Left renal pelvis (tissue), 4 donors: ENCODE data around the gene NKX1-2. TPM values are rescaled to one million over a fixed set of nuclear protein-coding genes. Genes with fewer than 3 reads are reported as not detected.

Experiments
- DNase-seq, 4 donors: peaks; one replicate each; pipeline ENCODE4 v3.0.0-alpha.2; 2013; ENCODE audit warnings: low read depth in 4 of 4, low spot score in 3 of 4
- polyA plus RNA-seq, 4 donors: library from polyadenylated mRNA; unstranded; fragments of 120-200 nt; gene quantifications; one replicate each; pipeline ENCODE4 v1.2.1, GENCODE V29; 2013; ENCODE audit not compliant: insufficient read length in 4 of 4

The NKX1-2 gene
- polyA plus RNA-seq: not detected

- DNase-seq: no peak
These were observed at the start of gene NKX1-2 for GRCh38 chr10:124450012-124450782. Gene NKX1-2 (minus strand): TSS chr10:124450035. CDS start chr10:124449943, 92 bp downstream.

- DNase-seq: peak in 3 of 4 donors; percentile 24 to 69 (median 41)
These were observed 48.2 kb upstream of the NKX1-2 start for GRCh38 chr10:124498056-124498455.

GRCh38 chr10:124497196-124497881, 47.5 kb upstream of the NKX1-2 start:
- no peak for DNase-seq

GRCh38 chr10:124496620-124497019, 46.8 kb upstream of the NKX1-2 start:
- DNase-seq: no peak

- no peak for DNase-seq
These were observed 46.3 kb upstream of the NKX1-2 start for GRCh38 chr10:124496150-124496549.

- no peak for DNase-seq
These were observed 45.9 kb upstream of the NKX1-2 start for GRCh38 chr10:124495725-124496124.

- no peak for DNase-seq
These were observed 45.3 kb upstream of the NKX1-2 start for GRCh38 chr10:124495162-124495561.

GRCh38 chr10:124494046-124494807, 44.4 kb upstream of the NKX1-2 start:
- no peak for DNase-seq

GRCh38 chr10:124493214-124493882, 43.5 kb upstream of the NKX1-2 start:
- DNase-seq: no peak

GRCh38 chr10:124492266-124492665, 42.4 kb upstream of the NKX1-2 start:
- DNase-seq: no peak

GRCh38 chr10:124491105-124491504, 41.3 kb upstream of the NKX1-2 start:
- no peak for DNase-seq

- no peak for DNase-seq
These were observed 36.8 kb upstream of the NKX1-2 start for GRCh38 chr10:124486635-124487034.

GRCh38 chr10:124484661-124485060, 34.8 kb upstream of the NKX1-2 start:
- no peak for DNase-seq

- no peak for DNase-seq
These were observed 34.2 kb upstream of the NKX1-2 start for GRCh38 chr10:124484031-124484430.

GRCh38 chr10:124482876-124483275, 33.0 kb upstream of the NKX1-2 start:
- no peak for DNase-seq

GRCh38 chr10:124482236-124482800, 32.5 kb upstream of the NKX1-2 start:
- DNase-seq: no peak

GRCh38 chr10:124481717-124482116, 31.9 kb upstream of the NKX1-2 start:
- no peak for DNase-seq

- DNase-seq: no peak
These were observed 31.0 kb upstream of the NKX1-2 start for GRCh38 chr10:124480860-124481259.

- DNase-seq: no peak
These were observed 28.7 kb upstream of the NKX1-2 start for GRCh38 chr10:124478515-124478914.

GRCh38 chr10:124477614-124478363, 28.0 kb upstream of the NKX1-2 start:
- no peak for DNase-seq
